Keratinocyte (primary cell): Measurements from ENCODE around the gene DYTN. TPM values are rescaled to one million over a fixed set of nuclear protein-coding genes. Genes with fewer than 3 reads are reported as not detected.

Experiments used
- DNase-seq: peaks from one replicate; pipeline ENCODE4 v3.0.0-alpha.2; 2011; ENCODE audit warnings: low read depth, missing footprints, low spot score
- FAIRE-seq: peaks from 2 replicates; lab custom pipeline; 2011; peaks lifted over from hg19 to GRCh38; lab: Jason Lieb, UNC
- H2AFZ ChIP-seq: 2 replicates; pipeline ENCODE4 v1.6.0; 2012; ENCODE audit warnings: low read length, control low read depth, inconsistent platforms; ENCODE audit not compliant: control insufficient read depth
- H3K27ac ChIP-seq: 2 replicates; pipeline ENCODE4 v1.5.1; 2011; ENCODE audit warnings: low read length; ENCODE audit not compliant: control insufficient read depth, insufficient read depth
- H3K27me3 ChIP-seq: 3 replicates; pipeline ENCODE4 v1.6.0; 2011; ENCODE audit warnings: low read length; ENCODE audit not compliant: control insufficient read depth, insufficient read depth; ENCODE audit errors: extremely low read depth
- H3K36me3 ChIP-seq, 2 experiments: 2 replicates in 1 of 2; 3 replicates in 1 of 2; pipeline ENCODE4 v1.5.1; 2011; ENCODE audit warnings: low read length in 2 of 2, mild to moderate bottlenecking in 1 of 2; ENCODE audit not compliant: control insufficient read depth in 2 of 2, insufficient read depth in 2 of 2; ENCODE audit errors: extremely low read depth in 1 of 2
- H3K4me1 ChIP-seq: 3 replicates; pipeline ENCODE4 v1.5.1; 2011; ENCODE audit warnings: low read length; ENCODE audit not compliant: control insufficient read depth, insufficient read depth; ENCODE audit errors: extremely low read depth
- H3K4me2 ChIP-seq: 3 replicates; pipeline ENCODE4 v1.6.0; 2011; ENCODE audit warnings: low read depth, low read length; ENCODE audit not compliant: control insufficient read depth, insufficient read depth; ENCODE audit errors: extremely low read depth
- H3K4me3 ChIP-seq, 3 experiments: fragments of 200-600 bp in 1 of 3; sonication (generic) in 1 of 3; 2 replicates in 2 of 3; 3 replicates in 1 of 3; pipeline ENCODE4 v1.5.1; 2011 to 2016; ENCODE audit warnings: low read length in 3 of 3, mild to moderate bottlenecking in 3 of 3, control low read depth in 2 of 3, inconsistent platforms in 1 of 3, low read depth in 1 of 3, mixed read lengths in 1 of 3, mixed run types in 1 of 3, moderate library complexity in 1 of 3; ENCODE audit not compliant: control insufficient read depth in 2 of 3, insufficient read depth in 2 of 3; ENCODE audit errors: extremely low read depth in 1 of 3
- H3K79me2 ChIP-seq: 2 replicates; pipeline ENCODE4 v1.6.0; 2012; ENCODE audit warnings: low read length; ENCODE audit not compliant: control insufficient read depth, insufficient read depth
- H3K9ac ChIP-seq: 3 replicates; pipeline ENCODE4 v1.6.0; 2011; ENCODE audit warnings: low read length; ENCODE audit not compliant: control insufficient read depth, insufficient read depth; ENCODE audit errors: extremely low read depth
- H3K9me1 ChIP-seq: 3 replicates; pipeline ENCODE4 v1.6.0; 2011; ENCODE audit warnings: low read length; ENCODE audit not compliant: control insufficient read depth, insufficient read depth; ENCODE audit errors: extremely low read depth
- H3K9me3 ChIP-seq: 2 replicates; pipeline ENCODE4 v1.5.1; 2012; ENCODE audit warnings: low read depth, low read length; ENCODE audit not compliant: control insufficient read depth
- H4K20me1 ChIP-seq: 3 replicates; pipeline ENCODE4 v1.6.0; 2011; ENCODE audit warnings: low read length; ENCODE audit not compliant: control insufficient read depth, insufficient read depth; ENCODE audit errors: extremely low read depth
- EZH2 ChIP-seq: IDR thresholded peaks from one replicate; pipeline ENCODE4 v1.6.1; 2012; ENCODE audit warnings: inconsistent platforms, mild to moderate bottlenecking, low read length, moderate library complexity
- dilution Hi-C: fragments of 300-500 bp; cut with MboI; formaldehyde crosslinking; loops from one replicate; pipeline ENCODE4 v1.7.0; 2020; ENCODE audit warnings: low sequenced_read_pairs; ENCODE audit not compliant: extremely low pct_ligation_motif_present
- polyA plus RNA-seq, 5 experiments: library from polyadenylated mRNA; depleted of rRNA in 3 of 5; stranded (reverse) in 3 of 5; stranded (forward) in 1 of 5; unstranded in 1 of 5; fragments of >200 nt; gene quantifications; 1 replicate in 1 of 5; 2 replicates in 3 of 5; 3 replicates in 1 of 5; pipeline versions ENCODE4 v1.2.1 to v1.2.3, GENCODE V29; 2011 to 2012; ENCODE audit warnings: missing spikeins in 2 of 5, low read depth in 1 of 5, low replicate concordance in 1 of 5
- TF ChIP-seq, protein P1 (sequence below), 3 experiments: IDR thresholded peaks in 1 of 3; conservative IDR thresholded peaks in 1 of 3; optimal IDR thresholded peaks in 1 of 3; 2 replicates in 2 of 3; 3 replicates in 1 of 3; pipeline versions ENCODE3 to v1.5.1; 2011; ENCODE audit warnings: low read length in 3 of 3, mild to moderate bottlenecking in 3 of 3, moderate library complexity in 2 of 3, control low read depth in 1 of 3, inconsistent platforms in 1 of 3; ENCODE audit not compliant: insufficient read depth in 2 of 3; ENCODE audit errors: extremely low read depth in 1 of 3

The DYTN gene
- polyA plus RNA-seq, 1 donor (not counting 4 experiments of a cell fraction or from before 2014, with no cell fraction given): not detected

DNA sequence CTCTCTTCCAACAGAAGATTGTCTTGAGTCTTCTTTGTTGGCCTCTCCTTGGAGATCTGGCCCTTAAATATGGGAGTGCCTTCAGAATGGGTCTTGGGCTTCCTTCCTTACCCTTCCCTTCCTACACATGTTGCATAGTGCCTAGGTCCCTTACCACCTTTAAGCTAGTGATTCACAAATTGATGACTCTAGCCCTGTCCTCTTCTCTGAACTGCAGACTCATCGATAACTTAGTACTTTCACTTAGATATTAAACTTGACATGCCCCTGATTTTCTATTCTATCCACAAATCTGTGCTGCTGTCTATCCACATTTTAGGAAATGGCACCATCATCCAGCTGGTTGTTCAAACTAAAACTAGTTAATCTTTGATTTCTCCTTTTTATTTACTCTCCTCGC is 9.1 kb upstream of the DYTN start:
- Histone ChIP-seq H4K20me1 (no peaks in the 10 kb centered on the region), H3K4me3 (no peak overlapping the region), H3K4me2 (no peak overlapping the region), H2AFZ (no peak overlapping the region), H3K27me3 (no peaks in the 10 kb centered on the region), H3K9me1 (no peaks in the 10 kb centered on the region), H3K36me3 (no peaks in the 10 kb centered on the region), H3K79me2 (no peaks in the 10 kb centered on the region), H3K9ac (no peak overlapping the region), H3K4me1 (no peaks in the 10 kb centered on the region), H3K27ac (no peak overlapping the region), H3K9me3 (no peaks in the 10 kb centered on the region)
- dilution Hi-C loops: no loop called here
- FAIRE-seq: no peak
- DNase-seq: no peak
- TF ChIP-seq, protein P1, sequence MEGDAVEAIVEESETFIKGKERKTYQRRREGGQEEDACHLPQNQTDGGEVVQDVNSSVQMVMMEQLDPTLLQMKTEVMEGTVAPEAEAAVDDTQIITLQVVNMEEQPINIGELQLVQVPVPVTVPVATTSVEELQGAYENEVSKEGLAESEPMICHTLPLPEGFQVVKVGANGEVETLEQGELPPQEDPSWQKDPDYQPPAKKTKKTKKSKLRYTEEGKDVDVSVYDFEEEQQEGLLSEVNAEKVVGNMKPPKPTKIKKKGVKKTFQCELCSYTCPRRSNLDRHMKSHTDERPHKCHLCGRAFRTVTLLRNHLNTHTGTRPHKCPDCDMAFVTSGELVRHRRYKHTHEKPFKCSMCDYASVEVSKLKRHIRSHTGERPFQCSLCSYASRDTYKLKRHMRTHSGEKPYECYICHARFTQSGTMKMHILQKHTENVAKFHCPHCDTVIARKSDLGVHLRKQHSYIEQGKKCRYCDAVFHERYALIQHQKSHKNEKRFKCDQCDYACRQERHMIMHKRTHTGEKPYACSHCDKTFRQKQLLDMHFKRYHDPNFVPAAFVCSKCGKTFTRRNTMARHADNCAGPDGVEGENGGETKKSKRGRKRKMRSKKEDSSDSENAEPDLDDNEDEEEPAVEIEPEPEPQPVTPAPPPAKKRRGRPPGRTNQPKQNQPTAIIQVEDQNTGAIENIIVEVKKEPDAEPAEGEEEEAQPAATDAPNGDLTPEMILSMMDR (optimal IDR thresholded peaks at IDR 0.05 in 1 of 3, IDR thresholded peaks at IDR 0.05 in 1 of 3, conservative IDR thresholded peaks at IDR 0.05 in 1 of 3; ENCODE audit: extremely low read depth in 1 of 3, insufficient read depth in 2 of 3, low read length in 3 of 3): no peak
- TF ChIP-seq EZH2: no peak

DNA sequence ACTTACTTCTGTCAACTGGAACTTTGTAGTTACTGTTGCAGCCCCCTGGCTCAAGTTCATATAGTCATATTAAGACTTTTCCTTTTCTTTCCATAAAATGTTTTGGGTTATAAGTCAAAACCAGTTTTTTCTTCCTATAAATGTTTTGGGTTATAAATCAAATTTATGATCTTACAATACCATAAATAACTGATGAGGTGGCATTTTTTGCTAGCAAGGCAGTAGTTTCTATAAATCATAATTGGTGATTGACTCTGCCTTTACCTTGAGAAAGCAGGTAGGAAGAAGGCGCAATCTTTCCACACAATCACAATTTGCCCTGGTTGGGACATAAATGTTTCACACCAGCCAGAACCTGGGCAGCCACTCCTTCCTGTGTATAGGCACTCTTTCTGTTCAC is 5.1 kb upstream of the DYTN start:
- Histone ChIP-seq H3K4me1 (no peaks in the 10 kb centered on the region), H3K27ac (no peak overlapping the region), H3K4me3 (no peak overlapping the region), H3K27me3 (no peaks in the 10 kb centered on the region), H3K9me3 (no peaks in the 10 kb centered on the region), H3K9ac (no peak overlapping the region), H4K20me1 (no peaks in the 10 kb centered on the region), H3K9me1 (no peaks in the 10 kb centered on the region), H2AFZ (no peak overlapping the region), H3K4me2 (no peak overlapping the region), H3K36me3 (no peaks in the 10 kb centered on the region), H3K79me2 (no peaks in the 10 kb centered on the region)
- dilution Hi-C loops: no loop called here
- DNase-seq: no peak
- FAIRE-seq: no peak
- TF ChIP-seq, protein P1 (optimal IDR thresholded peaks at IDR 0.05 in 1 of 3, IDR thresholded peaks at IDR 0.05 in 1 of 3, conservative IDR thresholded peaks at IDR 0.05 in 1 of 3; ENCODE audit: extremely low read depth in 1 of 3, insufficient read depth in 2 of 3, low read length in 3 of 3): no peak
- TF ChIP-seq EZH2: no peak
